GM12878 (cell line): ENCODE data around the gene ROR2. TPM values are rescaled to one million over a fixed set of nuclear protein-coding genes. Genes with fewer than 3 reads are reported as not detected.

ENCODE experiments used
- ATAC-seq: fragments of 200-7000 bp; cut with Tn5 transposase; 3 replicates; pipeline ENCODE4 v1.9.1; 2020; ENCODE audit warnings: mild to moderate bottlenecking, moderate library complexity
- BruUV-seq: library from RNA; stranded (reverse); fragments of 400-500 nt; replicated peaks from 2 replicates; lab custom pipeline; 2021; lab: Mats Ljungman, UMichigan
- CTCF ChIA-PET: fragments of 300-600 bp; sonication (Branson Sonifier 250); formaldehyde crosslinking; extraction: SDS; loops from one replicate; lab custom pipeline; 2021; ENCODE audit warnings: inconsistent platforms; lab: Yijun Ruan, JAX
- POLR2A ChIA-PET: fragments of 350-600 bp; formaldehyde crosslinking; extraction: SDS; loops from one replicate; lab custom pipeline; 2021; ENCODE audit warnings: inconsistent platforms; lab: Charles Lee
- RAD21 ChIA-PET: fragments of 300-600 bp; sonication (Branson Sonifier 250); formaldehyde crosslinking; loops from one replicate; lab custom pipeline; 2023; ENCODE audit warnings: antibody characterized with exemption; ENCODE audit not compliant: unreplicated experiment; lab: Charles Lee
- SMC1A ChIA-PET: fragments of 300-600 bp; sonication (Branson Sonifier 250); formaldehyde crosslinking; loops from one replicate; lab custom pipeline; 2023; ENCODE audit not compliant: unreplicated experiment, uncharacterized antibody; lab: Charles Lee
- DNase-seq: peaks from one replicate; pipeline ENCODE4 v3.0.0-alpha.2; 2011; ENCODE audit warnings: low read depth, low spot score
- FAIRE-seq: peaks from 3 replicates; lab custom pipeline; 2011; peaks lifted over from hg19 to GRCh38; lab: Jason Lieb, UNC
- H2AFZ ChIP-seq: 2 replicates; pipeline ENCODE4 v1.6.0; 2011; ENCODE audit warnings: low read depth, low read length, control low read depth; ENCODE audit not compliant: control insufficient read depth
- H3K27ac ChIP-seq: 2 replicates; pipeline ENCODE4 v1.5.1; 2011; ENCODE audit warnings: control low read depth; ENCODE audit not compliant: control insufficient read depth, insufficient read depth
- H3K27me3 ChIP-seq, 2 experiments: replicated peaks in 1 of 2; 2 replicates each; pipeline versions ENCODE4 v1.6.0 to v1.6.1; 2011; ENCODE audit warnings: low read length in 1 of 2; ENCODE audit not compliant: control insufficient read depth in 2 of 2, insufficient read depth in 2 of 2
- H3K36me3 ChIP-seq, 2 experiments: 2 replicates each; pipeline ENCODE4 v1.5.1; 2011; ENCODE audit warnings: low read length in 1 of 2; ENCODE audit not compliant: control insufficient read depth in 2 of 2, insufficient read depth in 2 of 2
- H3K4me1 ChIP-seq: 2 replicates; pipeline ENCODE4 v1.6.1; 2011; ENCODE audit warnings: mild to moderate bottlenecking, low read length, moderate library complexity, mixed read lengths; ENCODE audit not compliant: control insufficient read depth, insufficient read depth
- H3K4me2 ChIP-seq: 2 replicates; pipeline ENCODE4 v1.6.0; 2011; ENCODE audit warnings: control low read depth; ENCODE audit not compliant: control insufficient read depth, insufficient read depth
- H3K4me3 ChIP-seq: fragments of 200-600 bp; sonication (generic); 2 replicates; pipeline ENCODE4 v1.5.1; 2016
- H3K79me2 ChIP-seq: 2 replicates; pipeline ENCODE4 v1.6.0; 2011; ENCODE audit warnings: low read length; ENCODE audit not compliant: control insufficient read depth, insufficient read depth
- H3K9ac ChIP-seq: 2 replicates; pipeline ENCODE4 v1.8.0; 2011; ENCODE audit warnings: low read length, control low read depth, mixed read lengths; ENCODE audit not compliant: control insufficient read depth, insufficient read depth
- H3K9me3 ChIP-seq: replicated peaks from 3 replicates; pipeline ENCODE4 v1.5.1; 2011; ENCODE audit warnings: mild to moderate bottlenecking, low read length; ENCODE audit not compliant: control insufficient read depth, insufficient read depth
- H4K20me1 ChIP-seq: 2 replicates; pipeline ENCODE4 v1.6.0; 2011; ENCODE audit not compliant: control insufficient read depth, insufficient read depth
- CHD1 ChIP-seq: IDR thresholded peaks from 2 replicates; pipeline ENCODE4 v1.6.1; 2012; ENCODE audit warnings: low read depth, low read length, improper control_type of control experiment
- CHD2 ChIP-seq: IDR thresholded peaks from 2 replicates; pipeline ENCODE4 v1.6.1; 2011; ENCODE audit warnings: low read depth, low read length, improper control_type of control experiment, borderline replicate concordance
- IRF3 ChIP-seq: fragments of 450-650 bp; IDR thresholded peaks from 2 replicates; pipeline ENCODE4 v1.6.1; 2014; ENCODE audit warnings: mild to moderate bottlenecking
- PKNOX1 ChIP-seq: fragments of 450-650 bp; IDR thresholded peaks from 2 replicates; pipeline ENCODE4 v1.6.1; 2016; ENCODE audit warnings: mild to moderate bottlenecking
- RCOR1 ChIP-seq: conservative IDR thresholded peaks from 2 replicates; pipeline ENCODE4 v1.6.1; 2012; ENCODE audit warnings: low read depth, low read length, improper control_type of control experiment
- ZZZ3 ChIP-seq: IDR thresholded peaks from 2 replicates; pipeline ENCODE4 v1.6.1; 2011; ENCODE audit warnings: low read depth; ENCODE audit not compliant: control insufficient read depth, insufficient read length
- WGBS: methylation state at CpG from one replicate; pipeline ENCODE4 v1.1.6; 2016; ENCODE audit warnings: low lambda C conversion rate; ENCODE audit not compliant: insufficient replicate concordance, insufficient coverage; ENCODE audit errors: missing lambda C conversion rate; 5-methylcytosine and 5-hydroxymethylcytosine counted together
- in situ Hi-C: fragments of 300-500 bp; cut with MboI; formaldehyde crosslinking; loops from 9 replicates; pipeline ENCODE4 v1.14.3; 2018; ENCODE audit warnings: mixed read lengths
- intact Hi-C: fragments of 100-400 bp; cut with micrococcal nuclease; formaldehyde crosslinking; loops from one replicate; pipeline ENCODE4 v1.14.2; 2022; ENCODE audit not compliant: unreplicated experiment
- polyA plus RNA-seq, 11 experiments: library from polyadenylated mRNA; depleted of rRNA in 4 of 11; unstranded in 6 of 11; stranded (reverse) in 5 of 11; fragments of >200 nt; fragmentation: Nextera tagmentation in 4 of 11; fragmentation: Illumina TruSeq in 1 of 11; extraction: Ambion mirVana in 4 of 11; extraction: Trizol in 1 of 11; gene quantifications; 1 replicate in 1 of 11; 2 replicates in 10 of 11; pipeline versions ENCODE4 v1.2.1 to v1.2.3, GENCODE V29; 2011 to 2016; ENCODE audit warnings: inconsistent platforms in 2 of 11, missing spikeins in 2 of 11, low read depth in 1 of 11
- total RNA-seq, 4 experiments: library from RNA; depleted of rRNA in 3 of 4; stranded (reverse); fragments of >200 nt in 3 of 4; fragmentation: Illumina TruSeq in 1 of 4; extraction: Trizol in 1 of 4; gene quantifications; 2 replicates each; pipeline versions ENCODE4 v1.2.1 to v1.2.3, GENCODE V29; 2013 to 2021

ROR2 gene
- total and polyA plus RNA-seq, 10 of the 15 experiments (the other 5 are each of a cell fraction or from before 2014, with no cell fraction given): 0.03 to 0.05 TPM; not detected in 8

GRCh38 chr9:91720313-91720712 lies 229.7 kb downstream of the ROR2 start:
- Histone ChIP-seq H3K9me3 (peaks cover 2% of the 10 kb centered on the region; the same call in 2 of the 3 replicates), H3K4me3 (no peak overlapping the region), H3K27ac (no peak overlapping the region), H3K4me1 (peaks cover 11% of the 10 kb centered on the region), H3K79me2 (no peaks in the 10 kb centered on the region), H2AFZ (no peak overlapping the region), H3K36me3 (no peaks in the 10 kb centered on the region), H3K4me2 (peak overlapping the region; percentile 7; the same call in 1 of the 2 replicates), H3K9ac (no peak overlapping the region), H3K27me3 (peaks cover 0 to 5% of the 10 kb centered on the region in 2 experiments; a peak in 2 of 4 replicates), H4K20me1 (no peaks in the 10 kb centered on the region; the same call in 1 of the 2 replicates)
- TF ChIP-seq CHD2 (no peak), ZZZ3 (no peak), CHD1 (no peak), PKNOX1 (no peak), IRF3 (no peak), RCOR1 (no peak)
- no TSS peak for BruUV-seq
- ATAC-seq (no peak), DNase-seq (no peak), FAIRE-seq (no peak)
- CTCF ChIA-PET: no interaction called here
- POLR2A ChIA-PET: no interaction called here
- intact Hi-C loops: no loop called here
- SMC1A ChIA-PET: no interaction called here
- 20% methylated on average over 3 of the region's 3 CpGs for WGBS
- RAD21 ChIA-PET: no interaction called here
- in situ Hi-C loops: no loop called here
